ENCODE results near the gene NRCAM.

Gene NRCAM

DNA sequence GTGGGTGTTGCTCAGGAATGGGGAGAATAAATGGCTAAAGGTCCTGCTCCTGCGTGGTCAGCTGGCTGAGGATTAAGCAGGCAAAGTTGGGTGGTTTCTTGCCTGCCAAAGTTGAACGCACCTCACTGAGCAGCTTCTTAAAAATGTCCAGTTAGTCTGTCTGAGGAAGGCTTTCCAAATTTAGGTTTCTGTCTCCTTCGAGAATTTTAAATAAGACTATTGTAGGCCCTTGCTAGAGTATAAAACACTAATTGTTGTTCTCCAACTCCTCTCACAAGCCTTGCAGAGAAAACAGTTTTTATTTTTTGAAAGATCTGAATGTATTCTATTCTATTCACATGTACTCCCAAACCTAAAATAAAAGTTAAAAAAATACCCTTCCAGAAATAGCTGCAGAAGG lies 204.1 kb downstream of the NRCAM start:
- in situ Hi-C loops (cut with HindIII; ENCODE audit: low sequenced_read_pairs), result no loop called here

DNA sequence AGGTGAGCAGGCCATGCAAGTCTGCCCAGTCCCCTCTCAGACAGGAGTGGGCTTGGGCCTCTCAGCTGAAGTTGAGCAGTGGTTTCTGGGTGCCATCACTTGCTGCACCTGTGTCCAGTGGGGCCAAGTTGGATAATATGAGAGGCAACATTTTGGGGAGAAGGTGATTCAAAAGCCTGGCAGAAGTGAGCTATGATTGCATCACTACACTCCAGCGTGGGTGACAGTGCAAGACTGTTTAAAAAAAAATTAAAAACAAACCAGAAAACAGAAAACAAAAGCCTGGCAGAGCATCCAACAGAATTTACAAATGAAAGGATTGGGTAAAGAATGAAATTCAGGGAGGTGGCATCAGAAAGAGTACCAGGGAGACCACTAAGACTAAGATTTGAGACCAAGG lies 204.5 kb downstream of the NRCAM start:
- in situ Hi-C loops (cut with HindIII; ENCODE audit: low sequenced_read_pairs), result no loop called here

DNA sequence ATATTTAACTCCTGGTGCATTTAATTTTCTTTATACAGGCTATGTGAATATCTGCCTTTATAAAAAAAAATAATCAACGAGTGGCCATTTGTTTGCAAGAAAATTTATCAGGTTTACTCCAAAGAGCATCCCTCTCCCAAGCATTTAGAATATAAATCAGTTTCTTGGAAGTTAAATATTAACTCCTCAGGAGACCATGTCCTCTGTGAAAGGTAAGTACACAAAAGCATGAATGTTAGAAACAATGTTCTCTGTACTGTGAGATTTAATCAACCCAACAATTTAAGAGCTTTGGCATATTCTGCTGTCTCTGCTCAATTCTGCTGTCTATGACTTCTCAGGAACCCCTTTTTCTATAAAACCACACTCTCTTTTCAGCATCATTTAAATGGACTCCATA lies 206.8 kb downstream of the NRCAM start:
- in situ Hi-C loops (cut with HindIII; ENCODE audit: low sequenced_read_pairs), result no loop called here

DNA sequence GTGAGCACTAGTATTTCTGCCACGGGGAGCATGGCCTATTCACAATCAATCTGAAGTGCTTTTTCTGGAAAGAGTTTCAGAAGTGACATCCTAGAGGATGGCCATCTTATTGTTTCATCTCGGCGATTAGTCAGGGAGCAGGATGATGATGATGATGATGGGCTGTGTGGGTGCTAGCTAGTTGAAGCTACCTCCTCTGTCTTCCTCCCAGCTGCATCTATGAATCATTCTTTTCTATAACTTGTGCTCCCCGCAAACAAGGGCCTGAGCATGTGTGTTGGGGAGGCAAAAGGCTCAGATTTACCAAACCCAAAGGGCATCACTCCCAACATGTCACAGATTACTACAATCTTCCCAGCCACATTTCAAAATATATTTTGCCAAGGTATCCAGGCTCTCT lies 207.4 kb downstream of the NRCAM start:
- in situ Hi-C loops (cut with HindIII; ENCODE audit: low sequenced_read_pairs), result no loop called here

DNA sequence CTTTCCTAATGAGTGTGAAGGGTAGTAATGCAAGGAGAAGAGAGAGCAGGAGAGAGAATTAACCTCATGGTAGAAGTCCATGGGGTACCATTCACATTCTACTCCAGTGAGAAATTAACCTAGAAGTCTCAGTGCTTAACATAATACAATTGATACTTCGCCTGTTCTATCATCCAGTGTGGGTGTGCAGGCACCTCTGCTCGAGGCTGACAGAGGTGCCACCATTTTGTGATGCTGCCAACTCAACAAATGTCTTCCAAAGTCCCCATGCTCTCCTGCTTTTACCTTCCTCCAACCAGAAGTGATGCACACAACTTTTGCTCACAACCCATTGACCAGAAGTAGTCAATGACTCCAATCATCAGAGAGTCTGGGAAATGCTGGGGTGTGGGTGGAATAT lies 207.8 kb downstream of the NRCAM start:
- in situ Hi-C loops (cut with HindIII; ENCODE audit: low sequenced_read_pairs), result no loop called here

DNA sequence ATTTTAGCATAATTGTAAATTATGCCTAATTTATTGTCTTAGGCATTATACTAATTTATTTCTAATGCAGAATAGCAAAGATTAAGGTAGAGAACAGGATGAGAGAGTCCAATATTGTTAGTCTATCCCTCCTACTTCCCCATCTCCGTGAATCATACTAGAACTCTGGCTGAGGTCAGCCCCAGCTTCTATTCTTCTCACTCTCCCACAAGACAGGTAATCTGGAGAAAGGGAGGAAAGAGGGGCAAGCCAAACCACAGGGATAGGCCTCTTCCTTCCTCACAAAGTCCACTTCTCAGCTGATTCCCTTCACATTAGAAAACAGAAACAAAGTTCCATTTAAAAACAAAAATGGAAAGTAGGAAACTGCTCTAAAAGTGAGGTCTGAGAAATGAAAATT lies 208.6 kb downstream of the NRCAM start:
- in situ Hi-C loops (cut with HindIII; ENCODE audit: low sequenced_read_pairs), result no loop called here

DNA sequence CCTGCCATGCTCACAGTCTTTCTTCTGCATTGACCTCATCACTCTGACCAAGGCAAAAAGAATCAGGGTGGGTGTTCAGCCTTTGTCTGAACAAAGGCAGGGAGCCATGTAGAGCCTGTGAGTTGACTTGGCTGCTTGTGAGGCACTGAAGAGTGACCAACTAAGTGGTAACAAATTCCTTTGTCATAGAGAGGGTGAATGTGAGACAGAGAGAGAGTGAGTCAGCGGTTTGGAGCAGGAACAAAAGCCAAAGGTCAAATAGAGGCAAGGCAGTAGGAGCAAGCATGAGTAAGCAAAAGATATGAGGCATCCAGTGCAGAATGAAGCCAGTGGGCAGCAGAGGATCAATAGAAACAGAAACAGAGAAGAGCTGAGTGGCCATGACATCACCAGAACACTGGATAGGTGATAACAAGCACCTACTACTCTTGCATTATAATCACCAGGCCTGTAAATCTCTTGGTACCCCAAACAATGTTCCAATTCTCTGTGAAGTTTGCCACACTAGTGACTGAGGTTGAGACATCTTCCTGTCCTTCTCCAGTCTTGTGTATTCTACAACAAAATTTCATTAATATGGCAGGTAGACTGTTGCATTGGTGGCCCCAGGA lies 209.9 kb downstream of the NRCAM start:
- in situ Hi-C loops (cut with HindIII; ENCODE audit: low sequenced_read_pairs), result no loop called here

DNA sequence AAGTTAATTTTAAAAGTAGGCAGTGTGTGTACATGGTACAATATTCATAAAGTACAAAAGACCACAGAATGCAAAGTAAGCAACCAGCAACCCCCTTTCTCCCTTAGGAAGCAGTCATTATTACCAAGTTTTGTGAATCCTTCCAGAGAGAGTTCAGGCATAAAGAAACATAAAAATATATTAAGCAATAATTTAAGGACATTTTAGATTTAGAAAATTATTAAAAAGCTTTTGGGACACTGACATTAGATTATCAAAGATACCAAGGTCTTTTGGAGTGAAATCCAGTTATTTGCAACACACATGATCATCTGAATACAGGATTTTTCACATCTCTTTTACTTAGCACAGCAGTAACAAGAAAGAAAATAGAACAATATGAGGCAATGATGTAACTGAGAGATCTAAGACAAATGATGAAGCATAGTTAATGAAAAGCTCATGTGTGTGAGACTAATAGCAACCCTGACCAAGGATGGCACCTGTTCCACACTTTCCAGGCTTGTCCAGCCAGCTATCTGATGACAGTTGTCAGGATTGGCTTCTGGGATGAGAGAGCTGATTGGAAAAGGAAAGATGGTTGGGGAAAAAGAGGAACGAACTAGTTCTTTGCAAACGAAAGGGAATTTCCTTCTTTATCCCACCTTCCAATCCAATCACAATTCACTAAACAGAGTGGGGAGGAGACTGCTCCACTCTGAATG lies 210.6 kb downstream of the NRCAM start:
- in situ Hi-C loops (cut with HindIII; ENCODE audit: low sequenced_read_pairs), result no loop called here

DNA sequence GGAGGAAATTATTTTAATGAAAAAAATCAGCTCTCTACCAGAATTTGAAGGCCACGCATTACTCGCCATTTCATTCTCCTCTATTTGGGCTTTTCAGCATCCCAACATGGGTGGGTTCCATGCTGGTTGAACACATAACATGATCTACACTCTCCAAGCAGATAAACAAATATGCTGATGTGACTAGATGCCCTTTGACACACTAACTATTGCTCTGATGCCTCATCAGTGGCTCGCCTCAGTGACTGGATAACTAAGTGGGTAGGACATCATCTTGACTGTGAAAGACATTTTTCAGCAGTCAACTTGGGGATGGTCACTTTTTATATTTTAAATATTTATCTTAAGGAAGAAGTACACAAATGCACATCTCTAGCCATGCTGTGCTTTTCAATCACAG lies 212.1 kb downstream of the NRCAM start:
- in situ Hi-C loops (cut with HindIII; ENCODE audit: low sequenced_read_pairs), result no loop called here

DNA sequence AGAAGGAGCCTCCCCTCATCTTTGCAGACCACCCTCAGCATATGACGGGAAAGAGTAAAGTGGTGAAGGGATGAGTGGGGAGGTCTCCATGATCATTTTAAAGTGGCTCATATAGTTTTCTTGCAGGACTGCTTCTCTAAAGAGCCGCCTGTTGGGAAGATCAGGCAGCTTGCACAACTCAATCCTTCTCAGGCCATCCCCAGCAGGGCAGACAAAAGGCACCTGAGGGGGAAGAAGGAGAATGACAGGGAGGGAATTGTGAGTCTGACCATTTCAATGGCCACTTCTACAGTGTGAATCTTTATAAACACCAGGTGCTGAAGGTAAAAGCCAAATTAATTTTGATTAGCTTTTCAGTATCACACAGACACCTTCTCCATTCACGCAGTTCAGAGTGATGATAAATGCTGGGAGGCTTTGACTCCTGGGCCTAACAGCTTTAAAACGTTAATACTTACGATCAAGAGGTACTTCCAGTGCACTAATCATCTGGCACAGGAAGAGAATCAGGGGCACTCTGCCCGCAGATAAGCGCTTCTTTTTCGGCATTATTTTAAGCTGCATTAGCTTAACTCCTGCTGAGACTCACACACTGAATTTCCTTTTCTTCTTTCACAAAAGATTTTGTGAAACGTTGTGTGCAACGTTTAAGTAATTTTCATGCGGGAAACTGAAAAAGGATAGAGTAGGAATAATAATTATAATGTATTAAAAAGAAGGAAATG lies 216.6 kb downstream of the NRCAM start:
- in situ Hi-C loops (cut with HindIII; ENCODE audit: low sequenced_read_pairs), result no loop called here

DNA sequence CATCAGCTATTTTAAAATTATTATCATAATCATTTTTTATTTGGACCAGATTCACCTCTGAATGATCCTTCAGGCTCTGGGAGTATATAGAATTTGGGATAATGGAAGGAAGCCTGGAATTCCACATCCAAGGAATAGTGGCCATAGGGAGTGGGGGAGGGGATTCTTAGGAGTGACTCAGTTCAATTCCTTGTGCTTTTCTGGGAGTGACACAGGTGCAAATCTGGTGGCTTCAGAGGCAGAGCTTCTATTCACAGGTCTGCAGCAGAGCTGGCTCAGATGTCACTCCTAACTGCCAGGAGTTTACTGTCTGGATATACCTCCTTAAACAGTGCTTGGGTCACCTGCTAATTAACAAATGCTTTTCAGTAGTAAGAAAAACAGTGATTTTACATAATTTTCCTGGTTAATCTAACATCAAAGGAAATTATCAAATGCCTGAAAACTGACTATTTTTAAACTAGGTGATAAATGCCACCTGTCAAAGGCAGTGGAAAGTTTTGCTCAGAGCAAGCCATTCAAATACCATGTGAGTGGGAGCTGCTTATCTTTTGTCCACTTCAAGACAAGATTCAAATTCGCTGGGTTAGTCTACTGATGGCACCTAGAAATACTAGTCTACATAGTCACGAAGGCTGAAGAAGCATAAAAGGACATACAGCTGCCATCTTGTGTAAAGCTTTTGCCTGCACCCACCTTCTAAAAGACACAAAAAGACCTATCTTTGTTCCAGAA lies 219.4 kb downstream of the NRCAM start:
- in situ Hi-C loops (cut with HindIII; ENCODE audit: low sequenced_read_pairs), result no loop called here

DNA sequence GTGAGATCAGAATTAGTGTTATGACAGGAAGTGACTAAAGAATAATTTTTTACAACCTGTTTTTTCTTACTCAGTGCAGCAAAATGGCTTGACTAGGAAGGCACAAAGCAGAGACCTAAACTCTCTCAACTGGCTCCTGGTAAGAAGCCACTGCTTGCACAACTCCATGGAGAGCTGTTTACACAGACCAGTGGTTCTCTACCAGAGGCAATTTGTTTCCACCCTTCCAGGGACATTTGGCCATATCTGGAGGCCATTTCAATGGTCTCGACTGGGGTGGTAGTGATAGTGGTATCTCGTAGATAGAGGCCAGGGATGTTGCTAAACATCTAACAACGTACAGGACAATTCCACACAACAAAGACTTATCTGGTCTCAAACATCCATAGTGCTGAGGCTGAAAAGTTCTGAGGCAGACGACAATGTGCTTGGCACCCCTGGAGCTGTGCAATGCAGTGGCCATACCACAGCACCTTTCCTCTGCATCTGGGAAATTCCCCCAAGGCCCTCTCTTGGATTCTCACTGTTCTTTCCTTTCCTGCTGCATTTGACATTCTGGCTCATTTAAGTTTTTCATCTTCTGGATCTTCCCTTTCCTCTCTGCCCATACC lies 220.7 kb downstream of the NRCAM start:
- in situ Hi-C loops (cut with HindIII; ENCODE audit: low sequenced_read_pairs), result no loop called here

DNA sequence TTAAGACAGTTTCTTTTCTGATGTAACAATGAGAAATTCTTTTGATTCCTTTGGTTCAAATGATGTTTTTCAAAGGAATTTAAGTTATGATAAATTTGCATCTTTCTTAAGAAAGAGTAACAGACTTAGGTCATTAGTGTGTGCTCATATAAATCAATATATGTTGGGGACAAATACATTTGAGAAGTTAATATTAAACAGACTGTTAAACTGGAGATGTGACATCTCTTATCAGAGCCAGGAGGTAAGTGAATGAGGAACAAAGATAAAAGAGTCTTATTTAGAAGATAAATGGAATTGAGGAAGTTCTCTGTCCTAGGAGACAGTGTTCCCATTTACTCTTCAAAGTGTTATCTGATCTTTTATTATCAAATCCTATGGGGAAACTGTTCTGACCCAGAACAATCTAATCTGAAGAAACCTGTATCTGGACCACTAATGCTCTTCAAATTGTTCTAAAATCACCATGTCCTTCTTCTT lies 221.2 kb downstream of the NRCAM start:
- in situ Hi-C loops (cut with HindIII; ENCODE audit: low sequenced_read_pairs), result no loop called here

DNA sequence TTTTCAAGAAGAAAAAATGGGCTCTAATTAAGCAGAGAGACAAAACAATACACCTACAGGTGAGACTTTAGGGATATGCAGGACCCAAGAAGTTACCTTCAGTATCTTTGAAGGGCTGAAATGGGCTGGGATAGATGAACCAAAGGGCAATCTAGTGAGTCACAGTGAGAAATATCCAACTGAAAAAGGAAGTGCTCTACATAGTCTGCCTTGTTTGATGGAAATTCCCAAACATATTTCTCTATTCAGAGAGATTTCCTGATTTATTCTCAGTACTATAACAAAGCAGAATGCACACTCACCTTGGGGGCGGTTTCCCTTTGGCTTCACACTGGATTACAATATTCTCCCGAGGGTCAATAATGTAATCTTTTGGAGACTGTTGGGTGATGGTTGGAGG lies 222.0 kb downstream of the NRCAM start:
- in situ Hi-C loops (cut with HindIII; ENCODE audit: low sequenced_read_pairs), result no loop called here

DNA sequence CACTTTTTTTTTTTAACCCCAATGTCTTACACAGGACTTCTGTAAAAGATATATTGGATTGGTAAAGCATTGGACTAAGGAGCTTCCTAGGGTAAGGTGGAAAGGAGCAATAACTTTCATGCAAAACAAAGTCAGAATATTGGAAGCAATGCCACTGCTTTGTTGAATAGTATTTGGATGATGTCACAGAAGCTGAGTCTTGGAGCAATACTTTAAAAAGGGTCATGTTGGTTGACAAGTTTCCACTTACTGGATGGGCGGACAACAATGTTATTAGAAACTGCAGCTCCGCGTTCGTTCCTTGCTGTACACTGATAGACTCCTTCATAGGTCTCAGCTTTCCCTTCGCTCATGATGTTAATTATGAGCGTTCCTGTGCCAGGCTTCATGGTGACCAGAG lies 224.2 kb downstream of the NRCAM start:
- in situ Hi-C loops (cut with HindIII; ENCODE audit: low sequenced_read_pairs), result no loop called here

DNA sequence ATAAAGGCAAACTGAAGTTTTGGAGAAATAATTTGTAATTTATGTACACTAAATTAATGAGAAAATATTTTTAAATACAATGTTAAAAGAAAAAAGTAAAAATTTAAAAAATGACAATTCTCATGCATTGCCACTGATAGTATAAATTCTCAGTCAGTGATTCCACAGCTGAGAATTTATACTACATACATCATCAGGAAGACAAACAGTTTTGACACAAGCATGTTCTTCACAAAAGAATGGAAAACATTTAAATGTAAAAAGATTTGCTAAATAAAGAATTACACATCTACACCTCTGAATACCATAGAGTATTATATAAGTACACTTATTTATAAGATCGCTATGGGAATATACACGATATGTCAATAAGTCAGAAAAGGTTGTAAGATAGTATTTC lies 225.0 kb downstream of the NRCAM start:
- in situ Hi-C loops (cut with HindIII; ENCODE audit: low sequenced_read_pairs), result no loop called here

DNA sequence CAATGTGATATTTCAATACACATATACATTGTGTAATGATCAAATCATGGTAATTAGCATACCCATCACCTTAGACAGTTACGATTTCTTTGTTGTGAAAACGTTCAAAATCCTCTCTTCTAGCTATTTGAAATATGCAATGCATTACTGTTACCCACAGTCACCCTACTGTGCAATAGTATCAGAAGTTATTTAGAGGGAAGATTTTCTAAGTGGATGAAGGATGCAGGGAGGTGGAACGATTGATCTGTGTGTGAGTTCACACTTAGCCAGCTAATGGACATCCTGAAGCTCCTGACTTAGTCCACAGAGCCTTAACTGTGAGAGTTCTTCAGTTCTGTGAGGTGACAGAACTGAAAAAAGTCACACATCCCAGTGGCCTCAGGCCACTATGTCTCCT lies 228.9 kb downstream of the NRCAM start:
- in situ Hi-C loops (cut with HindIII; ENCODE audit: low sequenced_read_pairs), result no loop called here

DNA sequence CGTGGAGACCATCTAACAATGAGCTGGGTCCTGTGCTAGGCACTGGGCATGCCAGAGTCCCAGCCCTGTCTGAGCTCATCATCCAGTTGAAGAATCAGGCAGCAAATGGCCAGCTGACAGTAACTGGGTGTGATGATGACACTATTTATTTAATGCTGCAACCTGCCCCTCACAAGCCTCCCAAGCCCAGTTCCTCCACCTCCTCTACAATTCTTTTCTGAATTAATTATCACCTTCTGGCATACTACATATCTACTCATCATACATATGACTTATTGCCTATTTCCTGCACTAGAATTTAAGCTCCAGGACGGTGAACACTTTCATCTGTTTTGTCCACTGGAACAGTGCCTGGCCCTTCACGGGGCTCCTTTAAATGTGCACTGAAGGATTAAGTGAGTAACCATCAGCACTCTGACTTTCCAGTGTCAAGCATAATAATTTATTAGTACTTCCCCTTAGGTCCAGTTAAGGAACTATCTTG lies 229.4 kb downstream of the NRCAM start:
- in situ Hi-C loops (cut with HindIII; ENCODE audit: low sequenced_read_pairs), result no loop called here

DNA sequence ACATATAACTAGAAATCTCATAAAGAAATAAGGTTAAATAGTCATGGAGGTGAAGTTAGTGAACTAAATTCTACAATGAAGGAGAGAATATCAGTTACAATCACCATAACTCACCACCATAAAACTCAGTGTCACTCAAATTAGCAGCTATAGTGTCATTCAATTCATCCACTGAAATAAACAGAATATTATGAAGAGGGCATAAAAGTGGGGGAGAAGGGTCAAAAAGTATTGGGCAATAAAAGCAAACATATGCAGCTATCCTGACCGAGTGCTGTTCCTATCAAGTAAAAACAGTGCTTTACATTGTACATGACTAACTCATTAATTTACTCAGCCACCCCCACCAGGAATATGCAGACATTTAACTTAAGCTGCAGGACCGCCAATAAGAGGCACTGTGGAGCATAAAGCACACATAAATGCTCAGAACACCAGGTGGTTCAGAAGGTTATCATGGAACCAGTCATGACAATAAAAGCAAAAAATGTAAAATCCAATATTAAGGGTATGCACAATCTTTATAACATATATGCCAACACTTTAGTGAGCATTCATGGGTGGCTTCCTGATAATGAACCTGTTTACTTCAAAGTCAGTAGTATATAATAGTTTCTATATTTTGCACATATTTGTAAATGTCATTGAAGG lies 230.6 kb downstream of the NRCAM start:
- in situ Hi-C loops (cut with HindIII; ENCODE audit: low sequenced_read_pairs), result no loop called here

DNA sequence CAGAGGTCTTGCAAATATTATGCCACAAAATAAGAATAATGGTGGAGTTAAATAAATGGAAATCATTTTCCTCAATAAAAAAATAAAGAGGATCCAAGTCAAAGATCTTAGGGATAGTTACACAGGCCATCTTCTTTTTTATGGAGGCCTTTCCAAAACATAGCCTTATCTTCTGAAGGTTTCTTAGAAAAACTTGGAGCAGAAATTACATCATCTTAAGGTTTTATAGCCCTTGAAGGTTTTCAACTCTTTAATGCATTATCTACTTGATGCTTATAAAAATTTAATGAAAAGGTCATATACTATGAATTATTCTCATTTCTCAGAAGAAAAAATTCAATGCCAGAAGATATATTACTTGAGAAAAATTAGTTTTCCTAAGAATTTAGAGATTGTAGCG lies 231.8 kb downstream of the NRCAM start:
- in situ Hi-C loops (cut with HindIII; ENCODE audit: low sequenced_read_pairs), result no loop called here
